GM18858 (cell line): ENCODE results near the gene MBD5.

Experiments used
- ATAC-seq: cut with Tn5 transposase; IDR thresholded peaks from one replicate; pipeline ENCODE4 v1.9.1; 2021; ENCODE audit not compliant: unreplicated experiment

MBD5 gene

DNA sequence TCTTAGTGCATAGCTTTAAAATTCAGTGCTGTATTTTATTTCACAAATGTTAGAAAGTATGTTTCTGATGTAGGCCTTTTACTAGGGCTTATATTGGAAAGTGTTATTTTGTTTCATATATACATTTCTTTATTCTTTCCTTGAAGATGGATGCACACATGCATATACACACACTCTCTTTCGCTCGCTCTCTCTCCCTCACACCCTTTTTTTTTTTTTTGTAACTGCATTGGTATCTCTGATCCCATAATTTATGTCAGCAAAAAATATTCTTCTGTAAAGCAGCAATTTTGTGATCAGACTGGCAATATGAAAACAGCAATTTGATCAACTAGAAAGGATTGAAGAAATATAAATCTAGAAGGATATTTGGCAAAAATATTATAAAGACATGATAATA is 2.0 kb downstream of the MBD5 start:
- ATAC-seq: no peak

DNA sequence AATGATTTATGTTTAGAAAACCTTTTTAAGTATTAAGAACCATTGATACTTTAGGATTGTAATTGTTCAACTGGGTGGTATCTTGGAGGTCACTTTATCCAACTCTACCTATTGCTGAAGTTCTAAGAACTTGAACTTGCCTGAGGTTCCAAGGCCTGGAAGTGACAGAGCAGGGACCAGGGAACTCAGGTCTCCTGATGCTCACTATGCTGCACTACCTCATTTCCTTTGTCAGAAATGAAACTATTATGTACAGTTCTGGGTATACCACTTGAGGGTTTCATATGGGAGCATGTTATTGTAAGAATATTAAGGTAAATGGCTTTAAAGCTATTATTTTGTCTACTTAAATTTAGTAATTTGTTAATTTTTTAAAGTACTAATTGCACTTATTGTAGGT is 3.0 kb downstream of the MBD5 start:
- ATAC-seq: peak; percentile 46

DNA sequence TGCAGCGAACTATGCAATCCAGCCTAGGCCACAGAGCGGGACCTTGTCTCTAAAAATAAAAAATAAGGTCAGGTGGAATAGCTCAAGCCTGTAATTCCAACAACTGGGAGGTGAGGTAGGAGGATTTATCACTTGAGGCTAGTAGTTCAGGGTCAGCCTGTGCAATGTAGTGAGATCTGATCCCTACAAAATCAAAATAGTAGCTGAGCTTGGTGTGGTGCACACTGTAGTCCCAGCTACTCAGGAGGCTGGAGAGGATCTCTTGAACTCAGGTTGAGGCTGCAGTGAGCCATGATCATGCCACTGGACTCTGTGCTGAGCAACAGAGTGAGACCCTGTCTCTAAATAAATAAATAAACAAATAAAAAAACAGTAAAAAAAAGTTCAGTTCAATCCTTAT is 5.7 kb downstream of the MBD5 start:
- ATAC-seq: no peak

DNA sequence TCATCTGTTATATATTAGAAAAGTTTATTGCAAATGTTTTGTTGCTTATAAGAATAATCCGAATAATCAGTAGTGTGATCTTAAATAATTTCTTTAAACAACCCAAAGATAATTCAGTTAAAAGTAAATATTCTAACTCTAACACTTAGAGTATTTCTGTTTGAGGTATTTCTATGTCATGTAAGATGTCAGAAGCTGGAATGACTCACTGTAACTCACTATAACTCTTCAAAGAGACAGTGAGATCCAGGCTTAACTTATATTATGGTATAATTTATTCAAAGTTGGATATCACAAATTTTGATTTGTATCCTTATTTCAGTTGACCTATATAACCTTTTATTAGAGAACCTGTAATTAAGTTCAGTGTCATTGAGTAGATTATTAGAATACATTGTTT is 6.9 kb downstream of the MBD5 start:
- no peak for ATAC-seq

DNA sequence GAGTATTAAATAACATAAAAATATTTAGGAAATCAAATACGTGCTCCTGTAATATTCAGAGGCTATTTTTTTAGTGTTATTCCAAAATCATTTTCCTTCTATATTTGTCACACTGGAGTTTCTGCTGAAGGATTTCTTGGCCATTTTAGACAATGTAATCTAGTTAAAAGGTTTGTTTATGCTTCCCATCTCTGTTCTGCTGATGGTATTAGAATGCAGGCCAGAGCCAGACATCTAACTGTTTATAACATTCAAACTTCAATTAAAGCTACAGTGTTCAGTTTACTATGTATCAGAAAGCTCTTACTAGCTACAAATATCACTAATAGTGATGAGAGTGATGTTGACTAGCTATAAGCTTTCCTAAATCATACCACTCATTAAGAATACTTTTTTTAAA is 7.9 kb downstream of the MBD5 start:
- ATAC-seq: no peak

DNA sequence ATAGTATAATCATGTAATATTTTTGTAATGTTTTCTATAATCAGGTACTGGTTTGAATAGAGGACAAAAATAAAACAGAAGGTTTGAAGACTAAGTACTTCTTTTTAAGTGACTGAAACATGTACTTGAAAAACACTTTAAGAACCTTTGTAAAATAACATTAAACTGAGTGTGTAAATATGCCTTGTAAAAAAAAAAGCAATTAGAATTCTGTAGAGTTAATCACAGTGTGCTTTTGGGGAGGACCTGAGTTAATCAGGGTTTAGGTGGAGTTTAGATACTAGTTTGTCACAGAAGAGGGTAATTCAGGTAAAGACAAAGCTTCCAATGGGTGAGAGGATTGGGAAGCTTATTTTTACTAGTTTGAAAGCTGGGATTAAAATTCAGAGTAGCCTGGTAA is 10.3 kb downstream of the MBD5 start:
- ATAC-seq: no peak

DNA sequence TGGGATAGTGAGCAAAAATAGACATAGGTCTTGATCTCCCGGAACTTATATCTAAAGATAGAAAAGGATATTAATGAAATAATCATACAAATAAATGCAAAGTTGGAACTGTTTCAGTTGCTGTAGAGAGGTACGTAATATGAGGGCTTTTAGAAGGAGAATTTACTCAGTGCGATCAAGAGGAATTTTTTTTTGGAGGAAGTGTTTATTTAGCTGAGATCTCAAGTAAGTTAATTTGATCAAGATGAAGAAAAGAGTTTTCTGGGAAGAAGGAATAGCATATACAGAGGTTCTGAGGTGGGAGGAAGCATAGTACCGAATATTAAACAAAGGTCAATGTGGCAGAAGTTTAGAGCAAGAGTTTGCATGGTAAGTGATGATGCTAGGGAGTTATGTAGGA is 11.3 kb downstream of the MBD5 start:
- no peak for ATAC-seq

DNA sequence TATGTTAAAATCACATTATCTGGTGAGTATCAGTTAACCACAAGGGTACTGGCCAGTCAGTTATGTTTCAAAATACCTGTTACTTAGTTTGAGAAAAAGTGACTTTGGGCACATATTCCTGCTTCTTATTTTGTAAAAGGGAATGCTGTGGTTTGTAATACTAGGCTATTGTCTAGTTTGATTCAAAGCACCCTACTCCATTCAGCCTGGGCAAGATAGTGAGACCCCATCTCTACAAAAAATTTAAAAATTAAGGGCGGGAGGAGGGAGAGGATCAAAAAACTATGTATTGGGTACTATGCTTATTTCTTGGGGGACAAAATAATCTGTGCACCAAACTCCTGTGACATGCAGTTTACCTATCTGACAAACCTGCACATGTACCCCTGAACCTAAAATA is 18.9 kb downstream of the MBD5 start:
- ATAC-seq: no peak

DNA sequence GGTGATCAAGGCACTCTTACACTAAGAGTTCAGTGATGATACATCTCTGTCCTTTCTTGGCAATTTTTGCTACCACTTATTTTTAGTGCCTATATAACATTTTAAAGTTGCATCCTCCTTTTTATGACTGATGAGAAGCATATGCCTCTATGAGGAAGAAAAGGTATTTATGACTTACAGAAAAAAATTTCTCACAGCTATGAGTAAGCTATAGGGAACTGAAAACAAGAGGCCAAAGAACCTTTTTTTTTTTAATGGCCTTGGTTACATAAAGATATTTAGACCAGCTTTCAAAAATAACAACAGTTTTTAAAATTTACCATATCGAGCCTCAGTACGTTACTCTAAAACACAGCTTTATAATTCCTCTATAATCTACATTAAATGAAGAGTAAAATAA is 21.3 kb downstream of the MBD5 start:
- ATAC-seq: peak; percentile 95

DNA sequence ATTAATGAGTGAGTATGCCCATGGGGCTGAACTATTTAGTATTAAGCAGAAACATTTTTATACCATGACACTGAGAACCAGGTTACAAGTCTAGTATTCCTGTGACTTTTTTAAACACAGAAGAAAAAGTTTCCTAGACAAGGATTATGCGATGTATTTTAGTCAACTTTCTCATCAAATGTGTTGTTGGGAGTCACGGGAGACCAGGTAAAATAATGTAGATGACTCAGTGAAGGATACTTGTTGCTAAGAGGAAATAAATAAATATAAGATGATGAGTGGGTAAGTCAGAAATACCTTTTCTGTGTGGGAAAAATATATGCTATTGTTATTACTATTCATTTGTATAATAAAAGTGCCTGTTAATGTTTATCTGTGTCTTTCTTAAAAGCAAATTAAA is 23.4 kb downstream of the MBD5 start:
- ATAC-seq: no peak

DNA sequence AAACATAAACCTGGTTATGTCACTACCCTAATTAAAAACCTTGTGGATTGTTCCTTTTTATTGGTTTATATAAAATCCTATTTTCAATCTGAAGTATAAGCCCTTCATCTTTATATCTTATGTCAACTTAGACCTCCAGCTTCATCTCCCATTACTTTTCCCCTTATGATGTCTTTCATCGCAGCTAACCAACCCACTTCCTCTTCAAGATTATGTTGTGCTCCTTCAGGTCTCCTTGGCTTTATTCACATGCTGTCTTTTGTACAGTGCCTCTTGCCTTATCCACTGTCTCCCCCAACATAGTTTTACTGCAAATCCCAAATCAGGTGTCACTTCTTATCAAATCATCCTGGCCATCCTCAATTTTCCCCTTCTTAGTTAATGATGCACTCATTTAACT is 25.9 kb downstream of the MBD5 start:
- no peak for ATAC-seq

DNA sequence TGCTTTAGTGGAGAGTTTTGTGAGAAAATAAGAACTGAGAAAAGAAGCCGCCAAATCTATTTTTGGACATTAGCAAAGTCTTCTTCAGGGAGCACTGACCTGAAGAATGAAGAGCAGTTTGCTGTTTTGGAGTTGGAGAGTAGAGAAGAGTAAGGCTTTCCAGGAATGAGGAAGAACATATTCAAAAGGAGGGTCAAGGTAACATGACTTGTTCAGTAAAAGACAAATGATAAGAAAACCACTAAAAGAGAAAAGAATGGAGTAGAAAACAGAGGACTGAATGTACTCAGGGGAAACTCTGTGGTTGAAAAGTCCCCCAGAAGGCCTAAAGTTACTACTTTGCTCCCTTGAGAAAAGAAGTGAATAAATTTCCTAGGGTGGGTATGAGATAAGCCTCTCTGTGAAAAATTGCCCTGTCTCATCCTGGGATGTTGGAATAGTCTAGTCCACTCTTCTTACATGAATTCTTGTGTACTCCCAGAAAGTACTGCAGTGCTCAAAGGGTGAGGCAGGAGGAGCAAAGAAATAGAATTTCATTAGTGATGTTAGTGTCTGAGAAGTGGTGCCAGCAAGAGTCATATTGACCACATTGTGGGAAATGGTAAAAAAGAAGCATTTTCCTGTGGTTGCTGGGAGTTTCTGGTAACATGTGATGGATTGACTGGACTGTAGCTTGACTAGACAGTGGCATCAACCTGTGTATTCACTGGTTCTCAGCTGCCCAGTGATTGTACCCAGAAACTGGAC is 27.8 kb downstream of the MBD5 start:
- ATAC-seq: peak; percentile 54

DNA sequence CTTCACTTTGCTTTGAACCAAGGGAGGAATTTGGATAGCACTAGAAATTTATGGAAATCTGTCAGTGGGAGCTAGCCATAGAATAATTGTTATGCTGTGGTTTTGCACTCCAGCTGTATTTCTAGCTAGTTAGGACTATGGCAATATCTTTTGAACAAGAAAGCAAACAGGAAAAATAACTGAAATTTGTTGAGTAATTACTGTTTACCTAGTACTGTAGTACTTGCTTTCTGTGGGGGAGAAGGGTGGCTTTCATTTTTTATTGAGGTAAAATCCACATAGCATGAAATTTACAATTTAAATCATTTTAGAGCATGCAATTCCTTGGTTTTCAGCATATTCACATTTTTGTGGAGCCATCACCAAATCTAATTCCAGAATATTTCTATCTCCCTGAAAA is 28.4 kb downstream of the MBD5 start:
- ATAC-seq: no peak

DNA sequence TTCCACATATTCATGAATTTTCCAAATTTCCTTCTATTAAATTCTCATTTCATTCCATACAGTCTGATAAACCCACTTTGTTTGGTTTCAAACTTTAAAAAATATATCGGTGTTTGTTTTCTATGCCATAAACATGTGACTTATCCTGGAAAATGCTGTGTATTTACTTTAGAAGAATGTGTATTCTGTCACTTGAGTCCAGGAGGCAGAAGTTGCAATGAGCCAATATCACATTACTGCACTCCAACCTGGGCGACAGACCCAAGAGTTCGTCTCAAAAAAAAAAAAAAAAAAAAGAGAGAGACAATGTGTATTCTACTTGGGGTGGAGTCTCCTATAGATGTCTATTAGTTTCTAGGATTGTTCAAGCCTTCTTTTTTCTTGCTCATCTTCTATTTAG is 31.8 kb downstream of the MBD5 start:
- ATAC-seq: no peak

DNA sequence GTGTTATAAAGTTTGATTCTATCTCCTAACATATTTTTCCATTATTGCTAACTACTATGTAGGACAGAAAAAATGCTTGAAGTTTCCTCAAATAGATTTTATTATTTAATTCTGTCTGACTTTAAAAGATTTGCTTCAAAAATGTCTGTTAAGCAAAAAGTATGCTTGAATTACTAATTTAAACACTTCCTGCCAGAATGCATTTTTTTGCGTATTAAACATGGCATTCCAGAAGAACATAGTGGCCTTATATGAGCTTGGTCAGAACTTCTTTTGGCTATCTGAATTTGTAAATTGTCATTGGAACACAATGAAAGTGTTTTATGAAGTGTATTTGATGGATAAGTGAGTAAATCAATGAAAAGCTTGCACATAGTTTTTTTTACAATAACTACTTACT is 37.8 kb downstream of the MBD5 start:
- ATAC-seq: no peak

DNA sequence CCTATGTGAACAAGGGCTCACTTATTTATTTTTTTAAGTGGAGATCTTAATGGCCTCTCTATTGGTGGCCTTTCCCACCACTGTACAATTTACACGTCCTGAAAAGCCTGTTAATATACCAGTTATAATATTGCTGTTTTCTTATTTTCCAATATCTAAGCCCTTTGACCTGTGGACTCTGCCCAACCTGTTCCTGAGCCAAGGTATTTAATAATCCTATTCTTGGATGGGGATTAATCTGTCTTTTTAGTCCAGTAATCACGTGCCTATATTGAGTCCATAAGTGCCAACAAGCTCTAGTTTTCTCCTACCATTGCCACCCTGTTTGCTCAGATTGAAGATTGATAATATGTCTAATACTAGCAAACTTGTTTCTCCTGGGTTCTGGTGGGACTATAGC is 42.7 kb downstream of the MBD5 start:
- no peak for ATAC-seq

DNA sequence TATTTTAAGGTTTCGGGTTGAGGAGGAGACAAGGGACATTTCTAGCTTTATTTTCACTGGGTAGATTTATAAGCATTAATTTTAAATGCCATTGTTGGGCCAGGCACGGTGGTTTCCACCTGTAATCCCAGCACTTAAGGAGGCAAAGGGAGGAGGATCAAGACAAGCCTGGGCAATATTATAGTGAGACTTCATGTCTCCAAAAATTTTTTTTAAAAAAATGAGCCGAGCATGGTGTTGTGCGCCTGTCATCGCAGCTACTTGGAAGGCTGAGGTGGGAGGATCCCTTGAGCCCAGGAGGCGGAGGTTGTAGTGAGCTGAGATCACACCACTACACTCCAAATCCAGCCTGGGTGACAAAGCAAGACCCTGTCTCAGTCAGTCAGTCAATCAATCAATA is 45.0 kb downstream of the MBD5 start:
- no peak for ATAC-seq

DNA sequence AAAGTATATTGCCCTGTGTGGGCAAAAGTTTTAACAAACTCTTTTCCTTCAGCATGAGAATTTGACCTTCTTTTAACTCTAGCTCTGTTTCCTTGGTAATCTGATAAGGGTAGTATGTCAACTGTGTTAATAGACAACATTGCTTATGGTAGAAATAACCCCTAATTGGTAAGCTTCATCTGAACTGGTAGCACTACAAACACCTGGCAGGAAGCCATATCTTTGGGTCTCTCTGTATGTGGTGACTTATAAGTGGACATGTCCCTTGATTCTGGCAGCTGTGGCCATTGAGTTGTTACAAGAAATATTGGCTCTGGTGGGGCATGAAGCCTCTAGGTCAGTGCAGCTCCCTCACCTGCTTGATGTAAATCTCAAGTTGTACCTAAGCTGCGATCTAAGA is 46.9 kb downstream of the MBD5 start:
- no peak for ATAC-seq

DNA sequence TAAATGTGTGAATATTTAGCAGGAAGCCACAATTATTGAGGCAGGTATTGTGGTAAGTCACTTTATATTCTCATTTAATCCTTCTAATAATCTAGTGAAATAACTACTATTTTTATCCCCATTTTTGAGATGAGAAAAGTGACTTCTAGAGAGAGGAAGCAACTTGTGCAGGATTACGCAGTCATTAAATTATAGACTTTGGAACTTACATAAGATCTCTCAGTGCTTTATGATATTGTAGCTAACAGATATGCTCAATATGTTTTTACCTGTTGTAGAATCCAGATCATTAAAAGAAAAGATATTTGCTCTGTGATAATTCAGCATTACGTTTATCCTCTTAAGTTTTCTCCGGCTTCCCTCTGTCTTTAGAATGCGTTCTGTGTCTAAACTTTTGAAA is 50.5 kb downstream of the MBD5 start:
- no peak for ATAC-seq

DNA sequence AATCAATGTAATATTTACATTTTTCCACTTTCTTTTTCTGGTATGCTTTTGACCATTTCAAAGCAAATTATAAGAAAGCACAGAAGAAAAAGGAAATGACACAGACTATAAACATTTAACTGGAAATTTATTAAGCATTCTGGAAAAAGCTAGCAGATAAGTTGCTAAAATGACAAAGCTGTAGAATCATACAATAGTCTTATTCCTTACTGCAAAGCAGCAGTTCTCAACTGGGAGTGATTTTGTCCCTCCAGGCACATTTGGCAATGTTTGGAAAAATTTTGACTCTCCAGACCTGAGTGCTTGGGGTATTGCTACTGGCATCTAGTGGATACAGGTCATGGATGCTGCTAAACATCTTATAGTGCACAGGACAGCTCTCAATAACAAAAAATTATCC is 75.1 kb downstream of the MBD5 start:
- no peak for ATAC-seq

DNA sequence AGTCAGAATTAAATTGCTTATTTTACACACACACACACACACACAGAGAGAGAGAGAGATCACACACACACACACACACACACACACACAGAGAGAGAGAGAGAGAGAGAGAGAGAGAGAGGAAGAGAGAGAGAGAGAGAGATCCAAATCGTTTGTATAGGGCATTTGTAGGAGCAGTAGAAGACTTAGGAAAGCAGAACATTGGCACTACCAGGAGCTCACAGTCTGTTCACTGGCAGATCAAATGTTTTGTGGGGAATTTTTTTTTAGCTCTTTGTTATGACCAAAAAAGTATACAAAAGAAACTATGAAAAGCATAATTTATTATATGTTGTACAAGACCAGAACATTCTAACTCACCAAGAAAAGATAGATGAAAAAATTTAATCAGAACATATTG is 81.8 kb downstream of the MBD5 start:
- ATAC-seq: no peak

DNA sequence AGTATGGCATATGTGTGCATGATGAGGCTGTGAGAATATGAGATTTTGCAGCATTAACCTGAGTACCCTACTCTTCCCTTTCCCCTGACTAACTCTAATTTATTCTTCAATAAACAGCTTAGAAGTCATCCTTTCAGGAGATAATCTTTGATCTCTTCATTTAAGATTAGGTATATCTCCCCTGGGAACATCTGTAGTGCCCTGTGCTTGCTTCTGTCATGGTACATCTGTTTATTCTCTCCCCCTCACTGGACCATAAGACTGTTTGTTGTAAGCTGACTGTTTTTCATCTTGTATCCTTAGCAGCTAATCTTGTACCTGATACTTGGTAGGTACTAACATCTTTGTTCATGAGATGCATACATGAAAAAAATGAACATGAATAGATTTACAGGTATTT is 83.1 kb downstream of the MBD5 start:
- no peak for ATAC-seq

DNA sequence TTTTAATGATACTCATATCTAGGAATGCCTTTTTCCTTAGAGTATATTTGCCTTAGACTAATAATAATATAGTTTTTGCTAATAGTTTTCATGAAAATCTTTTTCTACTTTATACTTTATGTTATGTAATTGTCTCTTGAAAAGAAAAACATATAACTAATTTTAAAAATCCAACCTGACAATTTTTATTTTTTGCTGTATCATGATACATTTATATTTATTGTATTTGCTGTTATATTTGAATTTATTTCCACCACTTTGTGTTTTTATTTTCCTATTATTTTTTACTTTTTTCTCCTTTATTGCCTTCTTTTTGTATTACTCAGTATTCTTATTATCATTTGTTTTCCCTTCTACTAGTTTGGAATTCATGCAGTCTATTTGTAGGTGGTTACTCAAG is 85.4 kb downstream of the MBD5 start:
- ATAC-seq: no peak

DNA sequence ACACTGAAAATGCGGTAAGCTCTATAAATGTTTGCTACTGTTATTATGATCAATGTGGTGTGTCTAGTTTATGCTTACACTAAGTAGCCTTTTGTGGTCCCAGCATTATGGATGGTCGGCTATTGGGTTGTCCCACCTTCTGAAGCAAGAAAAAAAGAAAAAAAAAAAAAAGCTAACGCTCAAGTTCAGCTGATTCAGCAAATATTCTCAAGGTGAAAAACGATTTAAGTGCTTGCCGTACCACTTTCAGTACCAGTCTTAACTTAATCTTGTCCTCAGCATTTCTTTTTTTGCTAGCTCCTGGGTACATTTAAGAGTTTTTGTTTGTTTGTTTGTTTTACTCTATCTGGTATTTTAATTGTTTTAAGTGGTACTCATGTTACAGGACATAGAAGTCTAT is 87.5 kb downstream of the MBD5 start:
- no peak for ATAC-seq
